ENCODE data around the gene GPS2. TPM values are rescaled to one million over a fixed set of nuclear protein-coding genes. Genes with fewer than 3 reads are reported as not detected.

GPS2 gene
- total RNA-seq, 1 donor, result 48.1 TPM

DNA sequence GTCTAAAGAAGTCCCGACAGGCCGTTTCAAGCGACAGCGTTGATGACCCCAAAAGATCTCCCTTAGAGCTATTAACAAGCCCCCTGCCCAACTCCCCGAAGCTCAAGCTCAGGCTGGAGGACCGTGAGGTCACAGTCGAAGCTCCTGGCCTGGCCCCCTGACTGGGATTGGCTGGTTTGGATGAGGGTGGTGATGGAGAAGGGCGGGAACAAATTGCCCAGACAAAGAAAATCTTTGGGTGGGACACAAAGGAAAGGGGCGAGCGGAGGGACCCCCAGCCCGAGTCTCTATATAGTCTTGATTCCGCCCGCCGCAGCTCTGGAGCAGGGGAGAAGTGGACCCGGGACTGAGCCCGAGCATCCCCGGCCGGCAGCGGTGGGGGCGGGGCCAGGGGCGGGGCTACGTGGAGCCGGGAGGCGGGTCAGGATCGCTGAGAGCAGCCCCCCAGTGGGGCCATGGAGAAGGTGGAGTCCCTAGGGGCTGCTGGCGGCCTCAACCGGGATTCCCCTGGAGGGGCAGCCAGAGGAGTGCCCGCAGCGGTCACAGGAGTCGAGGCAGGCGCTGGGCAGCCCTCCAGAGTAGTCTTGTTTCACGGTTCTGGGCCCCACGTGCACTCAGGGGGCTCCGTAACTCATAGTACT, 15.0 kb upstream of the GPS2 start:
- Histone ChIP-seq H3K27me3 (ENCODE audit: insufficient read depth, low read length) (peaks cover 13% of the 10 kb centered on the region), H3K79me2 (ENCODE audit: insufficient read depth, low read length) (peaks cover 19% of the 10 kb centered on the region), H3K36me3 (ENCODE audit: insufficient read depth, low read length) (peaks cover 13% of the 10 kb centered on the region), H2AFZ (ENCODE audit: low read length) (peak overlapping the region; percentile 100), H3K4me2 (ENCODE audit: insufficient read depth, low read length) (peak overlapping the region; percentile 97), H3K9me3 (ENCODE audit: low read depth, low read length) (no peaks in the 10 kb centered on the region), H3K4me3 (ENCODE audit: insufficient read depth, low read length) (peak overlapping the region; percentile 96), H3K27ac (ENCODE audit: low read depth, low read length) (peak overlapping the region; percentile 83), H3K4me1 (ENCODE audit: insufficient read depth, low read length) (peaks cover 12% of the 10 kb centered on the region), H4K20me1 (ENCODE audit: insufficient read depth, low read length) (peaks cover 3% of the 10 kb centered on the region)
- DNase-seq (ENCODE audit: insufficient read length, low spot score, missing footprints), result peak; percentile 99
- TF ChIP-seq, protein P1, sequence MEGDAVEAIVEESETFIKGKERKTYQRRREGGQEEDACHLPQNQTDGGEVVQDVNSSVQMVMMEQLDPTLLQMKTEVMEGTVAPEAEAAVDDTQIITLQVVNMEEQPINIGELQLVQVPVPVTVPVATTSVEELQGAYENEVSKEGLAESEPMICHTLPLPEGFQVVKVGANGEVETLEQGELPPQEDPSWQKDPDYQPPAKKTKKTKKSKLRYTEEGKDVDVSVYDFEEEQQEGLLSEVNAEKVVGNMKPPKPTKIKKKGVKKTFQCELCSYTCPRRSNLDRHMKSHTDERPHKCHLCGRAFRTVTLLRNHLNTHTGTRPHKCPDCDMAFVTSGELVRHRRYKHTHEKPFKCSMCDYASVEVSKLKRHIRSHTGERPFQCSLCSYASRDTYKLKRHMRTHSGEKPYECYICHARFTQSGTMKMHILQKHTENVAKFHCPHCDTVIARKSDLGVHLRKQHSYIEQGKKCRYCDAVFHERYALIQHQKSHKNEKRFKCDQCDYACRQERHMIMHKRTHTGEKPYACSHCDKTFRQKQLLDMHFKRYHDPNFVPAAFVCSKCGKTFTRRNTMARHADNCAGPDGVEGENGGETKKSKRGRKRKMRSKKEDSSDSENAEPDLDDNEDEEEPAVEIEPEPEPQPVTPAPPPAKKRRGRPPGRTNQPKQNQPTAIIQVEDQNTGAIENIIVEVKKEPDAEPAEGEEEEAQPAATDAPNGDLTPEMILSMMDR (IDR thresholded peaks at IDR 0.05; ENCODE audit: extremely low read depth, low read depth, low read length), result no peak

DNA sequence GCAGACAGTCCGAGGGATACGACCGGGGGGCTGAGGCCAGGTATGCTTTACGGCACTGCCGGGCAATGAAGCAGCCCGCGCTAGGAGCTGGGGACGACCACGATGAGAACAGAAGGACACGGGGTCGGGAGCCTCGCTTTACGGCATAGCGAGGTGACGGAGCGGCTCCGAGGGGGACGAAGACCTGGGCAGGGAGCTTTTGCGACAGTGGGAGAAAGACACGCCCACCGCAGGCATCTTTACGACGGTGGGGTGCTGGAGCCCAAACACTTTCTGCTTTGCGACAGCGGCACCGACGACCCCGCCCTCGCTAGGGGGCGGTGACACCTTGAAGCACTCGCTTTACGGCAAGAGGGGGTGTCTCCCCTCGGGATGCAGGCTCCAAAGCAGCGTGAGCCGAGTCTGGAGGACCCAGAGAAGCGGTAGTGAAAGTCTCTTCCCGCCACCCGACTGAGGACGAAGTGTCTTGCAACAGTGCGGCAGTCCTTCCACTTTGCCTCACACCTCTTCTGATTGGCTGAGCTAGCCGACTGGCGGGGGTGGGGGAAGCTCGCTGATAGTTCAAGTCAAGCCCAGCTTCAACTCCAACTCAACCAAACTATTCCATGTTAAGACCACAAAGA, 14.3 kb upstream of the GPS2 start:
- peak; percentile 100 for DNase-seq (ENCODE audit: insufficient read length, low spot score, missing footprints)
- Histone ChIP-seq H3K27me3 (ENCODE audit: insufficient read depth, low read length) (peaks cover 6% of the 10 kb centered on the region), H3K79me2 (ENCODE audit: insufficient read depth, low read length) (peaks cover 19% of the 10 kb centered on the region), H3K9me3 (ENCODE audit: low read depth, low read length) (no peaks in the 10 kb centered on the region), H2AFZ (ENCODE audit: low read length) (peak overlapping the region; percentile 100), H3K4me1 (ENCODE audit: insufficient read depth, low read length) (peaks cover 12% of the 10 kb centered on the region), H3K4me2 (ENCODE audit: insufficient read depth, low read length) (peak overlapping the region; percentile 97), H3K27ac (ENCODE audit: low read depth, low read length) (peak overlapping the region; percentile 83), H4K20me1 (ENCODE audit: insufficient read depth, low read length) (peaks cover 3% of the 10 kb centered on the region), H3K36me3 (ENCODE audit: insufficient read depth, low read length) (peaks cover 18% of the 10 kb centered on the region), H3K4me3 (ENCODE audit: insufficient read depth, low read length) (peak overlapping the region; percentile 96)
- TF ChIP-seq, protein P1 (IDR thresholded peaks at IDR 0.05; ENCODE audit: extremely low read depth, low read depth, low read length), result no peak

DNA sequence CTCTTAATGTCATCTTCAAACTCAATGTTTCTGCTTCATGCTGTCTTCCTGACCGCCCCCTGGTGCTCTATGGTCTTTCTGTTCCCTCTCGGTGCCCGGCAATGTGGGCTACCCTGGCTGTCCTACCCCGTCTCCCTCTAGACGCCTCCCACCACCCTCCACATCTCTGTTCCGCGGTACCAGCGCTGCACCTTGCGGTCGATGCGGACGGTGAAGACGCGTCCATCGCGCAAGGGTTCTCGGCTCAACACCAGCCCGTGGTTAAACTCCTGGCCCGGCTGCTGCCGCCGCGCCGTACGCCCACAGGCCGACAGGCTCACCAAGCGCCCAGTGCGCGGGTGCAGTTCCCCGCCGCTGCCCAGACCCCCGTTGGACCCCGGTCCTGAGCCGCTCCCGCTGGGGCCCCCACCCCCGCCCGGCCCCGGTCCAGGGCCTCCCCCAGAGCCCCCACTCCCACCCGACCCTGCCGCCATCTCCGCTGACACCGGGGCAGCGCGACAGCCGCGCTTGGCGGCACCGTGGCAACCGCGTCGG, 13.7 kb upstream of the GPS2 start, which contains the start of gene NEURL4:
TSS of gene NEURL4 (minus strand) at position 496 of the 534 bp plus-strand sequence. CDS start at position 473, 23 bp downstream.
- peaks cover 6% of the 10 kb centered on the region for H3K27me3 ChIP-seq (ENCODE audit: insufficient read depth, low read length)
- H2AFZ ChIP-seq (ENCODE audit: low read length), result peak within 1 kb of the TSS; percentile 100
- peaks cover 12% of the 10 kb centered on the region for H3K4me1 ChIP-seq (ENCODE audit: insufficient read depth, low read length)

More for the DNA sequence above, 13.7 kb upstream of the GPS2 start, which contains the start of gene NEURL4:
- Histone ChIP-seq H3K4me2 (ENCODE audit: insufficient read depth, low read length) (peak within 1 kb of the TSS; percentile 100), H4K20me1 (ENCODE audit: insufficient read depth, low read length) (peaks cover 3% of the 10 kb centered on the region), H3K27ac (ENCODE audit: low read depth, low read length) (peak within 1 kb of the TSS; percentile 83), H3K4me3 (ENCODE audit: insufficient read depth, low read length) (peak within 1 kb of the TSS; percentile 96), H3K79me2 (ENCODE audit: insufficient read depth, low read length) (peaks cover 19% of the 10 kb centered on the region), H3K9me3 (ENCODE audit: low read depth, low read length) (no peaks in the 10 kb centered on the region), H3K36me3 (ENCODE audit: insufficient read depth, low read length) (peaks cover 23% of the 10 kb centered on the region)
- DNase-seq (ENCODE audit: insufficient read length, low spot score, missing footprints), result peak; percentile 96
- TF ChIP-seq, protein P1 (IDR thresholded peaks at IDR 0.05; ENCODE audit: extremely low read depth, low read depth, low read length), result peak; percentile 10
